H1 (cell line): ENCODE measurements around the gene SEMA4F. TPM values are rescaled to one million over a fixed set of nuclear protein-coding genes. Genes with fewer than 3 reads are reported as not detected.

Source experiments
- CTCF ChIA-PET: fragments of 300-600 bp; sonication (Branson Sonifier 250); formaldehyde crosslinking; loops from one replicate; lab custom pipeline; 2021; ENCODE audit not compliant: partially characterized antibody; lab: Charles Lee
- POLR2A ChIA-PET: fragments of 300-600 bp; sonication (Branson Sonifier 250); formaldehyde crosslinking; loops from one replicate; lab custom pipeline; 2021; ENCODE audit warnings: inconsistent platforms; ENCODE audit not compliant: partially characterized antibody; lab: Charles Lee
- DNase-seq, 2 experiments: peaks; one replicate each; pipeline versions ENCODE4 v3.0.0 to v3.0.0-alpha.2; 2010 to 2022; ENCODE audit warnings: low spot score in 2 of 2, low read depth in 1 of 2, mixed read lengths in 1 of 2
- FAIRE-seq: peaks from 2 replicates; lab custom pipeline; 2011; peaks lifted over from hg19 to GRCh38; lab: Jason Lieb, UNC
- H2AFZ ChIP-seq: 2 replicates; pipeline ENCODE4 v1.8.1; 2012; ENCODE audit warnings: low read length, inconsistent platforms
- H2AK5ac ChIP-seq: 2 replicates; pipeline ENCODE4 v1.6.1; 2013; ENCODE audit warnings: low read depth, low read length
- H2BK120ac ChIP-seq: replicated peaks from 2 replicates; pipeline ENCODE3; 2013; ENCODE audit warnings: low read depth, low read length, inconsistent platforms
- H2BK12ac ChIP-seq: 2 replicates; pipeline ENCODE4 v1.6.1; 2013; ENCODE audit warnings: low read depth, low read length
- H2BK15ac ChIP-seq: 2 replicates; pipeline ENCODE4 v1.6.1; 2013; ENCODE audit warnings: low read length
- H2BK20ac ChIP-seq: 2 replicates; pipeline ENCODE4 v1.6.1; 2013; ENCODE audit warnings: low read length
- H2BK5ac ChIP-seq: 2 replicates; pipeline ENCODE4 v1.6.1; 2013; ENCODE audit warnings: low read depth, low read length
- H3K14ac ChIP-seq: 2 replicates; pipeline ENCODE4 v1.6.1; 2013; ENCODE audit warnings: inconsistent platforms; ENCODE audit not compliant: insufficient read length
- H3K18ac ChIP-seq: 2 replicates; pipeline ENCODE4 v1.6.1; 2013; ENCODE audit warnings: low read length; ENCODE audit errors: extremely low read depth
- H3K23ac ChIP-seq: 2 replicates; pipeline ENCODE4 v1.6.1; 2013; ENCODE audit warnings: inconsistent platforms; ENCODE audit not compliant: insufficient read length
- H3K23me2 ChIP-seq: 2 replicates; pipeline ENCODE4 v1.6.1; 2013; ENCODE audit warnings: low read depth, low read length
- H3K27ac ChIP-seq: 2 replicates; pipeline ENCODE4 v1.6.1; 2011; ENCODE audit warnings: low read depth, low read length, inconsistent platforms
- H3K27me3 ChIP-seq, 4 experiments: replicated peaks in 1 of 4; 1 replicate in 1 of 4; 2 replicates in 3 of 4; pipeline versions ENCODE4 v1.6.1 to v1.8.1; 2011 to 2013; ENCODE audit warnings: low read length in 3 of 4, mild to moderate bottlenecking in 3 of 4, inconsistent platforms in 2 of 4, mixed read lengths in 2 of 4, moderate library complexity in 1 of 4; ENCODE audit not compliant: control insufficient read depth in 3 of 4, insufficient read depth in 3 of 4; ENCODE audit errors: extremely low read depth in 1 of 4
- H3K36me3 ChIP-seq, 4 experiments: 2 replicates each; pipeline versions ENCODE4 v1.6.1 to v1.8.1; 2011 to 2013; ENCODE audit warnings: mild to moderate bottlenecking in 4 of 4, low read length in 3 of 4, moderate library complexity in 2 of 4, control low read depth in 1 of 4, inconsistent platforms in 1 of 4; ENCODE audit not compliant: insufficient read depth in 4 of 4, control insufficient read depth in 2 of 4
- H3K4ac ChIP-seq: replicated peaks from 2 replicates; pipeline ENCODE3; 2013; ENCODE audit warnings: low read length, low read depth, mixed read lengths, inconsistent platforms; ENCODE audit not compliant: insufficient read length
- H3K4me1 ChIP-seq, 4 experiments: replicated peaks in 1 of 4; 1 replicate in 1 of 4; 2 replicates in 3 of 4; pipeline versions ENCODE4 v1.6.1 to v1.8.1; 2011 to 2013; ENCODE audit warnings: low read length in 3 of 4, inconsistent platforms in 2 of 4, mixed read lengths in 1 of 4; ENCODE audit not compliant: insufficient read depth in 4 of 4, control insufficient read depth in 3 of 4
- H3K4me2 ChIP-seq, 2 experiments: 2 replicates each; pipeline versions ENCODE4 v1.6.1 to v1.8.1; 2011 to 2013; ENCODE audit warnings: low read depth in 2 of 2, low read length in 2 of 2, control low read depth in 1 of 2, inconsistent platforms in 1 of 2, mild to moderate bottlenecking in 1 of 2; ENCODE audit not compliant: insufficient read depth in 1 of 2
- H3K4me3 ChIP-seq, 4 experiments: fragments of 200-600, 300-600 bp in 1 of 4; sonication (generic), shearing (Covaris generic), sonication (Bioruptor Twin) in 1 of 4; 2 replicates each; pipeline versions ENCODE4 v1.5.1 to v1.8.1; 2011 to 2016; ENCODE audit warnings: low read length in 4 of 4, low read depth in 3 of 4, control low read depth in 2 of 4, inconsistent platforms in 2 of 4, mild to moderate bottlenecking in 2 of 4, mixed read lengths in 1 of 4, moderate library complexity in 1 of 4; ENCODE audit not compliant: insufficient read depth in 2 of 4; ENCODE audit errors: extremely low read depth in 1 of 4
- H3K56ac ChIP-seq: replicated peaks from 2 replicates; pipeline ENCODE3; 2013; ENCODE audit warnings: low read depth, mild to moderate bottlenecking, mixed read lengths, low read length, inconsistent platforms; ENCODE audit not compliant: insufficient read length
- H3K79me1 ChIP-seq: 2 replicates; pipeline ENCODE4 v1.6.1; 2013; ENCODE audit warnings: low read depth, low read length, control low read depth
- H3K79me2 ChIP-seq, 2 experiments: 2 replicates each; pipeline versions ENCODE4 v1.6.1 to v1.8.1; 2012 to 2013; ENCODE audit warnings: low read length in 2 of 2, mild to moderate bottlenecking in 2 of 2, inconsistent platforms in 1 of 2; ENCODE audit not compliant: insufficient read depth in 2 of 2, control insufficient read depth in 1 of 2
- H3K9ac ChIP-seq, 4 experiments: replicated peaks in 1 of 4; 1 replicate in 1 of 4; 2 replicates in 3 of 4; pipeline versions ENCODE4 v1.6.1 to v1.8.1; 2011 to 2013; ENCODE audit warnings: low read depth in 3 of 4, low read length in 3 of 4, control low read depth in 2 of 4, mild to moderate bottlenecking in 2 of 4, moderate library complexity in 2 of 4, inconsistent platforms in 1 of 4; ENCODE audit errors: extremely low read depth in 1 of 4
- H3K9me3 ChIP-seq, 2 experiments: 2 replicates each; pipeline versions ENCODE4 v1.6.1 to v1.8.1; 2012 to 2013; ENCODE audit warnings: mild to moderate bottlenecking in 2 of 2, moderate library complexity in 2 of 2, control low read depth in 1 of 2, inconsistent platforms in 1 of 2, low read depth in 1 of 2, low read length in 1 of 2, mixed read lengths in 1 of 2; ENCODE audit not compliant: insufficient read depth in 2 of 2
- H4K20me1 ChIP-seq, 2 experiments: replicated peaks in 1 of 2; 2 replicates each; pipeline versions ENCODE3 to v1.8.1; 2011 to 2013; ENCODE audit warnings: inconsistent platforms in 2 of 2, low read length in 2 of 2, mild to moderate bottlenecking in 1 of 2; ENCODE audit not compliant: insufficient read depth in 2 of 2, control insufficient read depth in 1 of 2
- H4K5ac ChIP-seq: 2 replicates; pipeline ENCODE4 v1.6.1; 2013; ENCODE audit warnings: low read length, low read depth, mixed read lengths, inconsistent platforms; ENCODE audit not compliant: insufficient read length
- H4K8ac ChIP-seq: 2 replicates; pipeline ENCODE4 v1.8.0; 2013; ENCODE audit warnings: mild to moderate bottlenecking, moderate library complexity, low read length, inconsistent platforms; ENCODE audit not compliant: insufficient read depth; ENCODE audit errors: extremely low read depth
- H4K91ac ChIP-seq: replicated peaks from 2 replicates; pipeline ENCODE3; 2013; ENCODE audit warnings: low read length, mixed read lengths, inconsistent platforms; ENCODE audit not compliant: insufficient read length
- ATF2 ChIP-seq: IDR thresholded peaks from 2 replicates; pipeline ENCODE4 v1.6.1; 2012; ENCODE audit warnings: low read length, inconsistent platforms
- POLR2AphosphoS5 ChIP-seq: IDR thresholded peaks from 2 replicates; pipeline ENCODE4 v1.6.1; 2011; ENCODE audit warnings: low read depth, low read length
- WGBS, 2 experiments: shearing (Covaris generic) in 1 of 2; methylation state at CpG; one replicate each; pipeline versions ENCODE4 v1.1.6 to v1.1.7; 2013 to 2015; ENCODE audit warnings: low lambda C conversion rate in 2 of 2, mixed read lengths in 2 of 2, inconsistent platforms in 1 of 2, low coverage in 1 of 2, missing lambda C conversion rate in 1 of 2; ENCODE audit not compliant: insufficient replicate concordance in 2 of 2, insufficient coverage in 1 of 2, insufficient read length in 1 of 2; ENCODE audit errors: extremely low coverage in 1 of 2, missing lambda C conversion rate in 1 of 2; 5-methylcytosine and 5-hydroxymethylcytosine counted together
- polyA plus RNA-seq, 7 experiments: library from polyadenylated mRNA; depleted of rRNA in 3 of 7; stranded (reverse) in 5 of 7; unstranded in 2 of 7; fragments of >200 nt in 5 of 7; fragments of 200-250 nt in 2 of 7; gene quantifications; 1 replicate in 5 of 7; 2 replicates in 1 of 7; 4 replicates in 1 of 7; pipeline versions ENCODE4 v1.2.1 to v1.2.3, GENCODE V29; 2011 to 2013; ENCODE audit warnings: missing spikeins in 2 of 7, mixed read lengths in 2 of 7
- total RNA-seq: library from RNA; stranded (reverse); fragmentation: NEBNext Ultra II Directional; extraction: Animal tissue kit (Norgen Biotek cat#: 25700); gene quantifications from 2 replicates; pipeline ENCODE4 v1.2.1, GENCODE V29; 2021

The SEMA4F gene
- total and polyA plus RNA-seq, 2 of the 8 experiments (the other 6 are each of a cell fraction or from before 2014, with no cell fraction given) = 3.3 to 3.4 TPM

GRCh38 chr2:74670263-74670662 lies 16.2 kb downstream of the SEMA4F start:
- H3K4me1 ChIP-seq = no peaks in the 10 kb centered on the region
- POLR2A ChIA-PET = no interaction called here
- CTCF ChIA-PET = interaction anchor here (0.9 kb wide), 1 partner anchor 81 kb away, joined by 4 read pairs; no protein-coding TSS in a partner anchor
- no peaks in the 10 kb centered on the region for H3K79me2 ChIP-seq
- DNase-seq = peak in 1 of 2 experiments; percentile 20
- H3K14ac ChIP-seq = no peak overlapping the region
- no peak overlapping the region for H3K9ac ChIP-seq
- FAIRE-seq = no peak
- H4K91ac ChIP-seq = no peak overlapping the region
- H4K5ac ChIP-seq = no peak overlapping the region
- no peak overlapping the region for H2BK12ac ChIP-seq
- H3K23ac ChIP-seq = no peak overlapping the region
- H2BK20ac ChIP-seq = no peak overlapping the region
- no peak overlapping the region for H3K27ac ChIP-seq
- H3K18ac ChIP-seq = no peak overlapping the region
- H3K27me3 ChIP-seq = no peaks in the 10 kb centered on the region
- H3K4me3 ChIP-seq = no peak overlapping the region
- no peak overlapping the region for H2BK15ac ChIP-seq
- no peak overlapping the region for H2BK5ac ChIP-seq
- H2AFZ ChIP-seq = no peak overlapping the region
- no peak overlapping the region for H4K8ac ChIP-seq
- no peaks in the 10 kb centered on the region for H3K9me3 ChIP-seq
- H3K23me2 ChIP-seq = no peaks in the 10 kb centered on the region
- no peak overlapping the region for H3K4me2 ChIP-seq
- H4K20me1 ChIP-seq = peaks cover 0 to 2% of the 10 kb centered on the region in 2 experiments
- H2AK5ac ChIP-seq = no peak overlapping the region
- 90% methylated on average over 7 of the region's 7 CpGs; no CpG with 5 or more reads in 1 of the 2 experiments for WGBS, 2 experiments
- H3K36me3 ChIP-seq = no peaks in the 10 kb centered on the region
- no peaks in the 10 kb centered on the region for H3K79me1 ChIP-seq
- no peak for TF ChIP-seq ATF2
- TF ChIP-seq POLR2AphosphoS5 = no peak
- H3K4ac ChIP-seq = no peak overlapping the region
- H2BK120ac ChIP-seq = no peak overlapping the region
- H3K56ac ChIP-seq = no peak overlapping the region
